ENCODE data around the gene PI4KB. TPM values are rescaled to one million over a fixed set of nuclear protein-coding genes. Genes with fewer than 3 reads are reported as not detected.

Gene PI4KB
- total RNA-seq, 1 donor from 2014 or later = 47.7 TPM

GRCh38 chr1:151346769-151347522 is 19.7 kb upstream of the PI4KB start, which contains the start of gene RFX5:
Gene RFX5 (minus strand): TSS chr1:151347252. CDS start chr1:151346320, 932 bp downstream.
- intact Hi-C loops (cut with DNase I) = loop anchor here (2.0 kb wide), 1 partner anchor 52 kb away; the partner anchor contains the start of gene PSMB4

GRCh38 chr1:151346082-151346768 is 19.0 kb upstream of the PI4KB start:
- no peak for DNase-seq (ENCODE audit: low spot score)
- intact Hi-C loops (cut with DNase I) = loop anchor here (2.0 kb wide), 1 partner anchor 53 kb away; the partner anchor contains the start of gene PSMB4

More at GRCh38 chr1:151346769-151347522, 19.7 kb upstream of the PI4KB start, which contains the start of gene RFX5:
- DNase-seq (ENCODE audit: low spot score) = peak; percentile 98

DNA sequence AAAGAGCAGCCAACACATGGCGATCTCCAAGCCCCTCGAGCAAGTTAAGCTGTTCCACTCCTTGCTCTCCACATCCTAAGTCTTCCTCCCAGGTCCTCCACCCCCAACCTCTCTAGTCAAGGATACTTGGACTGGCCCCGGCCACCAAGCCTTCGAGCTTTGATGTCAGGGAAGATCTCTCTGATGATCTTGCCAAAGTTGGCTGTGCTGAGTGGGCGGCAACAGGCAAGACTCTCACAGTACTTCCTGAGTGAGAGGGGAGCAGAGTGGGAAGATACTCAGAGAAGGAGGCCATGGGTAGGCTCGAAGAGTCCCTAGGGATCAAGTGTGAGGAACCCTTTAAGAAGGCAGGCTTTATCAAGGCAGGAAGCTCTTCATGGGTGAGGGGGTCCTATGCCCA is 17.1 kb upstream of the PI4KB start:
- DNase-seq (ENCODE audit: low spot score) = no peak
- intact Hi-C loops (cut with DNase I) = loop anchor here (5.0 kb wide), 1 partner anchor 147 kb away; the partner anchor contains the start of gene PIP5K1A

DNA sequence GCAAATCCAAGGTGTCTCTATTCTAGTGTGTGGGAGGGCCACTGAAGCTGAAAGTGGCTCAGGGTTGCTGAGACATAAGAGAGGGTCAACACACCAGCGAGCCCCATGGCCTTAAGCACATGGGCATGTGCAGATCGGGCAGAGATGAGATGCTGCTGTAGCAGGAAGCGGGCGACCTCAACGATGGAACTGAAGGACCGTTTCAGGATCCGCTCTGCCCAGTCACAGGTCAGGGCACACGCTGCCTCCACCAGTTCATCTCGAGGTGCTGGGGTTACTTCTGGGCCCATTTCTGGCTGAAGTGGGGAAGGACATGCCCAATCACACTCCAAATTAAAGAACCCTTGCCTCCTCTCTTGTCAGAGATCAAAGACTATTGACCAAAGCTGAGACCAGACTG is 16.4 kb upstream of the PI4KB start:
- intact Hi-C loops (cut with DNase I) = loop anchor here (5.0 kb wide), 1 partner anchor 146 kb away; the partner anchor contains the start of gene PIP5K1A

GRCh38 chr1:151342569-151342968 is 15.4 kb upstream of the PI4KB start:
- intact Hi-C loops (cut with DNase I) = loop anchor here (5.0 kb wide), 1 partner anchor 145 kb away; the partner anchor contains the start of gene PIP5K1A
- DNase-seq (ENCODE audit: low spot score) = no peak

More for the DNA sequence above, 16.4 kb upstream of the PI4KB start:
- no peak for DNase-seq (ENCODE audit: low spot score)

DNA sequence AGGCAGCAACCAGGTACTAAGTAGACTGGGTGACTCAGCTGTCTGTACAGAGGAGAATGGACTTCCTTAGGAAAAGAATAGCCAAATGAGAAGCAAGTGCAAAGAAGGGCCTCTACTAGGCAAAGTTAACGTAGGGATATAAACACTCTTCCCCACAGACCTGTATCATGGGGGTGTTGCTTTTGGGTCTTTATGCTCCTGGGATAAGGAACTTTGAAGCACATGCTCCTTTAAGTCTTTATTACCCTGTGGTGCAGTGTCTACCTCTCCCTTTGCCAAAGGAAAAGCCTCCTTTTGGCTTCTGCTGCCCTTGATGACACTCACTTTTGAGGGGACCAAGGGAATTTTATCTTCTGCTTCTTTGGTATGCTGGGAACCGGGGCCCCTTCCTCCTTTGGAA is 14.8 kb upstream of the PI4KB start:
- DNase-seq (ENCODE audit: low spot score) = no peak
- intact Hi-C loops (cut with DNase I) = loop anchor here (5.0 kb wide), 1 partner anchor 145 kb away; the partner anchor contains the start of gene PIP5K1A

- intact Hi-C loops (cut with DNase I) = loop anchor here (1.0 to 5.0 kb wide), 2 partner anchors 40 to 144 kb away; partner anchors contain the start of gene PIP5K1A
- DNase-seq (ENCODE audit: low spot score) = no peak
These were observed 13.9 kb upstream of the PI4KB start for GRCh38 chr1:151340870-151341754.

DNA sequence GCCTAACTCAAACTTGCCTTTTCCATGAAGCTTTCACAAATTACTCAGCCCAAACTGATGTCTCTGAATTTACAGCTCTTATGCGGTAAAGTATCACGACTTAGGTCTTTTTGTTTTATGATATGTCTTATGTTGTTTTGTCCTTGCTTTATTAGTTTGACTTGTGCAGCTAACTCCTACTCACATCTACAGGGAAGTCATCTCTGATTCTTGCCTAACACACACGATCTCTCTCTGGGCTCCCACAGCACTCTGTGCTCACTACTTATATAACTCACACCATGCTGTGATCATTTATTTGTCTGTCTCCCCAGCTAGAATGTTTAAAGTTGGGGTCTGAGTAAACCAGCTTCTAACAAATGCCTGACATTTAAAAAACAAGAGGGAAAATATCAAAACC is 9.3 kb upstream of the PI4KB start:
- no peak for DNase-seq (ENCODE audit: low spot score)
- intact Hi-C loops (cut with DNase I) = no loop called here

DNA sequence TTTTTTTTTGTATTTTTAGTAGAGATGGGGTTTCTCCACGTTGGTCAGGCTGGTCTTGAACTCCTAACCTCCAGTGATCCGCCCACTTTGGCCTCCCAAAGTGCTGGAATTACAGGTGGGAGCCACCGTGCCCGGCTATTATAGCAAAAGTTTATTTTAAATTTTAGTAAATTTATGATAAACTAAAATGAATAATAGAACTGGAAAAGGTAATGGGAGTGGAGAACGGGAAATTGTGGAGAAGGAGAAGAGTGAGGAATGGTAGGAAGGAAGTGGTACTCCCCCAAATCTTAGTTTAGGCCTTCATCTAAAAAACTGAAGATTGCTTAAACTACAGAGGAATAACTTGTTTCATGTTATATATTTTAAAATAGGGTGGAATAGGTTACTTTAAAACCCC is 7.6 kb upstream of the PI4KB start:
- DNase-seq (ENCODE audit: low spot score) = no peak
- intact Hi-C loops (cut with DNase I) = no loop called here

- intact Hi-C loops (cut with DNase I) = loop anchor here (1.0 to 10.0 kb wide), 5 partner anchors 17 to 287 kb away; partner anchors contain the start of genes LYSMD1, PIP5K1A, SCNM1 and SNX27
- DNase-seq (ENCODE audit: low spot score) = peak; percentile 77
These were observed 873 bp upstream of the PI4KB start for GRCh38 chr1:151327903-151328674.

DNA sequence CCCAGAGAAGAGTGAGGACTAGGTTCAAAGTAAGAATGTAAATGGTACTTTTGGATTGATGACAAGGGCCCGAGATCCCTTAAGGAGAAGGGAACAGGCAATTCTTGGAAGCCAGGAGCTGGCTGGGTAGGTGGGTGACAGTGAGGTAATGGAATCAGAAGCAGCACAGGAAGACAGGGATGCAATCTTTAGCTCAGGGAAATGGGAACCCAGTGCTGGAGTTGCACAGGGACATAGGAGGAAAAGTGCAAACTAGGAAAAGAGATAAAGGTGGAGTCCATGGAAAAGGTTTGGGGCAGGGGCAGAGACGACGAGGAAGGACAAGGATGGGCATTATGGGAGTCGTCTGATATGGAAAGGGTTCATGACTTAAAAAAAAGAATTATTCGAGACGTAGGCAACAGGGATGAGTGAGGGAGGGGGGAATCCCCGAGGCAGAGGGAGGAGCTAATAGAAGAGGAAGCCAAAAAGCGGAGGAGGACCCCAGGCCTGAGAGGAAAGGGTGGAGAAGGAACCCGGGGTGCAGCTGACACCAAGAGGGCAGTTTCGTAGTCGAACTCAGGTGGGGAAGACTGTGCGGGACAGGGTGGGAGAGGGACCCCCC is 495 bp downstream of the PI4KB start:
- intact Hi-C loops (cut with DNase I) = loop anchor here (1.0 to 10.0 kb wide), 5 partner anchors 16 to 288 kb away; partner anchors contain the start of genes LYSMD1, PIP5K1A, SCNM1 and SNX27

DNA sequence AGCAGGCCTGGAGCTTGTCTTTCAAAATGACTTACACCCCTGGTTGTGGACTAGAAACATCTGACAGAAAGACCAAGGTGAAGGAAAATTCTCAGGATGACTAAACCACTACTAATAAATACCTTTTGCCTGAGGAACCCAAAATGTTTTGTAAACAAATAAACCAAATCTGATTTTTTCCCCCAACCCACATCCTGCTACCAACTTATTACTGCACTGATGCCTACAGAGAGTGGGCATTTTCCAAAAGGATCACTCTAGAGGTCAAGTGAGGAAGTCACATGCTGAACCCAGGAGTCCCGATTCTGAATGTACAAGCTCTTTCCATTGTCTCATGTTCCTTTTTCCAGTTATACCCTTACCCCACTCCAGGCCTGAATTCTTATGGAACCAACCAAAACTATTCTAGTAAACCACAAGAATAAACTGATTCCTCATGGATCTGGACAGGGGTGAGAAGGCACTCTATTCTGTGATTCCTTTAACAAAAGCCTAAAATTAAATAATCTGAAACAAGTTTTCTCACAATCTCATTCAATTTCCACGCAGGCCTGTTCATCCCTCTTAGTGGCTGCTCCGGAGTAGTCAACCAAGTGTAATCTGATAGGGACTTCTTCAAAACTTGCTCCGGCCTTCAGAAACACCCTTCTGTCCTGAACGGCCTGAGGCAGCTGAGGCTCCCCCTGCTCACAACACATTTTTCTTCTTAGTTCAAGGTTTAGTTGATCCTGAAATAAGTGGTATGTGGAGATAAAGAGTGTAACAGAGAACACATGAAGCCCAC is 1.4 kb downstream of the PI4KB start:
- intact Hi-C loops (cut with DNase I) = loop anchor here (2.0 to 10.0 kb wide), 4 partner anchors 15 to 289 kb away; partner anchors contain the start of genes LYSMD1, PIP5K1A, SCNM1 and SNX27
- DNase-seq (ENCODE audit: low spot score) = no peak

More for the DNA sequence above, 495 bp downstream of the PI4KB start:
- peak; percentile 83 for DNase-seq (ENCODE audit: low spot score)

- DNase-seq (ENCODE audit: low spot score) = no peak
- intact Hi-C loops (cut with DNase I) = loop anchor here (5.0 to 10.0 kb wide), 3 partner anchors 128 to 290 kb away; partner anchors contain the start of genes LYSMD1, PIP5K1A, SCNM1 and SNX27
These were observed 2.0 kb downstream of the PI4KB start for GRCh38 chr1:151325231-151325630.

DNA sequence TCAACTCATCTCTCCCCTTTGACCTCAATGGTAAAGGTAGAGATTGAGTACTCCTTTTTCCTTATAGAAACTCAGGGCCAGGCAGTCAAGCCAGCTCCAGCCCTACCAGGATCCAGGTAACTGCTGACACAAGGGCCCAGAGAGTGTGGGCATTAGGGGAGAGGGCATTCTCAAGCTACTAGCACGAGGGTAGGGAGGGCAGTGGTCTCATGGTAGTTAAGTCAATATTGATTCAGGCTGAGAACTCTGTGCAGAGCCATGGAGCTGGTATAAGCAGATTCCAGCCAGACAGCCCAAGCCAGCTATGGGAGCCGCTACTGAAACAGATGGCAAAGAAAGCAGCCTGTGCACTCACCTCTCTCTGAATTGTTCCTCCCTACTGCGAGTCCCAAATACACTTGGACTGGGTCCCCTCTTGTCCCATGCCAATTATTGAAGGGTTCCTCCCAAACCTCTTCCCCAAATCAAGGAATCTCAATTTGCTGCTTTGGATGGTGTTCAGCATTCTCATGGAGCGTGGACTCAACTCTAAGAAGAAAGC is 2.8 kb downstream of the PI4KB start:
- intact Hi-C loops (cut with DNase I) = loop anchor here (10.0 kb wide), 1 partner anchor 290 kb away; the partner anchor contains the start of gene SNX27
- no peak for DNase-seq (ENCODE audit: low spot score)

GRCh38 chr1:151318975-151319374 is 8.2 kb downstream of the PI4KB start:
- intact Hi-C loops (cut with DNase I) = no loop called here
- no peak for DNase-seq (ENCODE audit: low spot score)

- no peak for DNase-seq (ENCODE audit: low spot score)
- intact Hi-C loops (cut with DNase I) = no loop called here
These were observed 11.5 kb downstream of the PI4KB start for GRCh38 chr1:151315565-151316235.
